GM19397 (cell line): ENCODE results near the gene OPCML.

Experiments
- ATAC-seq: cut with Tn5 transposase; IDR thresholded peaks from one replicate; pipeline ENCODE4 v1.9.1; 2021; ENCODE audit warnings: mild to moderate bottlenecking, moderate library complexity; ENCODE audit not compliant: unreplicated experiment

Gene OPCML

GRCh38 chr11:132969892-132970291 lies 562.4 kb downstream of the OPCML start:
- ATAC-seq: no peak

- no peak for ATAC-seq
Observed at GRCh38 chr11:132962041-132962440, 570.3 kb downstream of the OPCML start.

GRCh38 chr11:132961453-132961852 lies 570.8 kb downstream of the OPCML start:
- no peak for ATAC-seq

- no peak for ATAC-seq
Observed at GRCh38 chr11:132960273-132961078, 571.8 kb downstream of the OPCML start.

GRCh38 chr11:132959693-132960092 lies 572.6 kb downstream of the OPCML start:
- no peak for ATAC-seq

GRCh38 chr11:132957881-132958280 lies 574.4 kb downstream of the OPCML start:
- ATAC-seq: no peak

GRCh38 chr11:132948252-132948651 lies 584.0 kb downstream of the OPCML start:
- no peak for ATAC-seq

- no peak for ATAC-seq
Observed at GRCh38 chr11:132944569-132944944, 587.7 kb downstream of the OPCML start.

GRCh38 chr11:132943706-132944568 lies 588.4 kb downstream of the OPCML start:
- no peak for ATAC-seq

GRCh38 chr11:132943357-132943705 lies 589.0 kb downstream of the OPCML start:
- no peak for ATAC-seq

GRCh38 chr11:132942611-132943356 lies 589.5 kb downstream of the OPCML start:
- ATAC-seq: no peak

- ATAC-seq: no peak
Observed at GRCh38 chr11:132941761-132942160, 590.5 kb downstream of the OPCML start.

GRCh38 chr11:132941024-132941646 lies 591.2 kb downstream of the OPCML start:
- no peak for ATAC-seq

GRCh38 chr11:132937016-132937415 lies 595.3 kb downstream of the OPCML start:
- no peak for ATAC-seq

GRCh38 chr11:132935383-132935782 lies 596.9 kb downstream of the OPCML start:
- ATAC-seq: no peak

GRCh38 chr11:132933703-132934102 lies 598.6 kb downstream of the OPCML start:
- no peak for ATAC-seq

- ATAC-seq: no peak
Observed at GRCh38 chr11:132925825-132926469, 606.4 kb downstream of the OPCML start.

- no peak for ATAC-seq
Observed at GRCh38 chr11:132921597-132921996, 610.7 kb downstream of the OPCML start.

- no peak for ATAC-seq
Observed at GRCh38 chr11:132920451-132921096, 611.7 kb downstream of the OPCML start.

- no peak for ATAC-seq
Observed at GRCh38 chr11:132914600-132914999, 617.7 kb downstream of the OPCML start.
